WTC11 (cell line): ENCODE results near the gene SND1.

Source experiments
- E2F5 ChIP-seq: sonication (generic); formaldehyde crosslinking; IDR thresholded peaks from 2 replicates; pipeline ENCODE4 v1.8.1; 2022; ENCODE audit warnings: mild to moderate bottlenecking, moderate library complexity, missing genetic modification reagents
- FOXP4 ChIP-seq: sonication (generic); formaldehyde crosslinking; IDR thresholded peaks from 2 replicates; pipeline ENCODE4 v1.8.0; 2022; ENCODE audit warnings: mild to moderate bottlenecking, missing genetic modification reagents
- GABPB1 ChIP-seq: sonication (generic); formaldehyde crosslinking; IDR thresholded peaks from 2 replicates; pipeline ENCODE4 v1.8.1; 2023; ENCODE audit warnings: mild to moderate bottlenecking, missing genetic modification reagents
- GTF2I ChIP-seq: fragments of 250-450 bp; sonication (Bioruptor Pico); conservative IDR thresholded peaks from 2 replicates; pipeline ENCODE4 v1.4.0; 2021; ENCODE audit warnings: mild to moderate bottlenecking
- MXD4 ChIP-seq: fragments of 250-450 bp; sonication (Bioruptor Pico); IDR thresholded peaks from 2 replicates; pipeline ENCODE4 v1.8.0; 2021; ENCODE audit warnings: mild to moderate bottlenecking, moderate library complexity, borderline replicate concordance
- NR1H2 ChIP-seq: sonication (generic); formaldehyde crosslinking; IDR thresholded peaks from 2 replicates; pipeline ENCODE4 v1.9.0; 2021; ENCODE audit warnings: mild to moderate bottlenecking, moderate library complexity, missing genetic modification reagents
- NR2C2 ChIP-seq: sonication (generic); formaldehyde crosslinking; IDR thresholded peaks from 2 replicates; pipeline ENCODE4 v1.8.0; 2022; ENCODE audit warnings: mild to moderate bottlenecking, missing genetic modification reagents
- OVOL2 ChIP-seq: fragments of 250-450 bp; sonication (Bioruptor Pico); IDR thresholded peaks from 2 replicates; pipeline ENCODE4 v1.9.0; 2021; ENCODE audit warnings: mild to moderate bottlenecking, borderline replicate concordance
- SMAD4 ChIP-seq: sonication (generic); formaldehyde crosslinking; IDR thresholded peaks from 2 replicates; pipeline ENCODE4 v1.8.0; 2022; ENCODE audit warnings: mild to moderate bottlenecking, missing genetic modification reagents
- USF2 ChIP-seq: sonication (generic); formaldehyde crosslinking; IDR thresholded peaks from 2 replicates; pipeline ENCODE4 v1.8.1; 2023; ENCODE audit warnings: mild to moderate bottlenecking, missing genetic modification reagents, moderate library complexity
- TF ChIP-seq, protein P1 (sequence below): fragments of 200-600 bp; IDR thresholded peaks from 2 replicates; pipeline ENCODE4 v1.8.0; 2022; ENCODE audit warnings: antibody characterized with exemption
- TF ChIP-seq, protein P2 (sequence below): sonication (generic); formaldehyde crosslinking; IDR thresholded peaks from 2 replicates; pipeline ENCODE4 v1.8.0; 2022; ENCODE audit warnings: mild to moderate bottlenecking, missing genetic modification reagents

- TF ChIP-seq, protein P1, sequence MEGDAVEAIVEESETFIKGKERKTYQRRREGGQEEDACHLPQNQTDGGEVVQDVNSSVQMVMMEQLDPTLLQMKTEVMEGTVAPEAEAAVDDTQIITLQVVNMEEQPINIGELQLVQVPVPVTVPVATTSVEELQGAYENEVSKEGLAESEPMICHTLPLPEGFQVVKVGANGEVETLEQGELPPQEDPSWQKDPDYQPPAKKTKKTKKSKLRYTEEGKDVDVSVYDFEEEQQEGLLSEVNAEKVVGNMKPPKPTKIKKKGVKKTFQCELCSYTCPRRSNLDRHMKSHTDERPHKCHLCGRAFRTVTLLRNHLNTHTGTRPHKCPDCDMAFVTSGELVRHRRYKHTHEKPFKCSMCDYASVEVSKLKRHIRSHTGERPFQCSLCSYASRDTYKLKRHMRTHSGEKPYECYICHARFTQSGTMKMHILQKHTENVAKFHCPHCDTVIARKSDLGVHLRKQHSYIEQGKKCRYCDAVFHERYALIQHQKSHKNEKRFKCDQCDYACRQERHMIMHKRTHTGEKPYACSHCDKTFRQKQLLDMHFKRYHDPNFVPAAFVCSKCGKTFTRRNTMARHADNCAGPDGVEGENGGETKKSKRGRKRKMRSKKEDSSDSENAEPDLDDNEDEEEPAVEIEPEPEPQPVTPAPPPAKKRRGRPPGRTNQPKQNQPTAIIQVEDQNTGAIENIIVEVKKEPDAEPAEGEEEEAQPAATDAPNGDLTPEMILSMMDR: no peak
- no peak for TF ChIP-seq NR2C2 (CRISPR knock-in tag)
- TF ChIP-seq GTF2I: no peak
- no peak for TF ChIP-seq OVOL2 (CRISPR knock-in tag)
- TF ChIP-seq MXD4 (CRISPR knock-in tag): no peak
- TF ChIP-seq FOXP4 (CRISPR knock-in tag): no peak
- TF ChIP-seq, protein P2, sequence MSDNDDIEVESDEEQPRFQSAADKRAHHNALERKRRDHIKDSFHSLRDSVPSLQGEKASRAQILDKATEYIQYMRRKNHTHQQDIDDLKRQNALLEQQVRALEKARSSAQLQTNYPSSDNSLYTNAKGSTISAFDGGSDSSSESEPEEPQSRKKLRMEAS (CRISPR knock-in tag): no peak
- no peak for TF ChIP-seq SMAD4 (CRISPR knock-in tag)
- TF ChIP-seq NR1H2 (CRISPR knock-in tag): no peak
- no peak for TF ChIP-seq E2F5 (CRISPR knock-in tag)
- no peak for TF ChIP-seq USF2
- no peak for TF ChIP-seq GABPB1 (CRISPR knock-in tag)
These were observed 417.7 kb downstream of the SND1 start for GRCh38 chr7:128069373-128070364.
